Mucosa of descending colon (tissue), 3 donors: ENCODE data around the gene ZFPM1. TPM values are rescaled to one million over a fixed set of nuclear protein-coding genes. Genes with fewer than 3 reads are reported as not detected.
"Not testable (repeated sequence)": the region's sequence is repeated elsewhere in the genome, so short reads cannot be mapped to it uniquely, and the experiment has no call there.

ENCODE experiments used
- ATAC-seq: fragments of 200-7000 bp; cut with Tn5 transposase; one replicate; pipeline ENCODE4 v1.9.1; 2020; ENCODE audit warnings: mild to moderate bottlenecking, moderate library complexity
- DNase-seq, 3 donors: peaks; one replicate each; pipeline ENCODE4 v3.0.0-alpha.2; 2020
- H3K36me3 ChIP-seq: fragments of 200-600 bp; one replicate; pipeline ENCODE4 v1.8.0; 2021; ENCODE audit warnings: low read depth, mild to moderate bottlenecking
- H3K4me1 ChIP-seq: fragments of 200-600 bp; one replicate; pipeline ENCODE4 v1.8.0; 2021; ENCODE audit warnings: low read depth, mild to moderate bottlenecking
- H3K4me3 ChIP-seq: fragments of 200-600 bp; one replicate; pipeline ENCODE4 v1.8.0; 2021; ENCODE audit warnings: mild to moderate bottlenecking
- H3K9me3 ChIP-seq: fragments of 200-600 bp; one replicate; pipeline ENCODE4 v1.8.0; 2021; ENCODE audit warnings: mild to moderate bottlenecking
- intact Hi-C, 2 donors: fragments of 100-400 bp; cut with DNase I in 1 of 2; cut with micrococcal nuclease in 1 of 2; formaldehyde crosslinking; loops; one replicate each; pipeline versions ENCODE4 v1.11.0 to v1.11.1; 2022; cut with DNase I, micrococcal nuclease
- total RNA-seq, 3 donors: library from RNA; stranded (reverse); fragmentation: NEBNext Ultra II Directional in 2 of 3; extraction: Animal tissue kit (Norgen Biotek cat#: 25700) in 2 of 3; gene quantifications; one replicate each; pipeline versions ENCODE4 v1.2.1 to v1.2.4, GENCODE V29; 2021 to 2023
- TF ChIP-seq, protein P1 (sequence below): fragments of 200-600 bp; IDR thresholded peaks from one replicate; pipeline ENCODE4 v1.8.0; 2022; ENCODE audit warnings: antibody characterized with exemption, mild to moderate bottlenecking
- donor health status: DM: no; HTN: no; CAD: no; lungs with moderate emphysema.
- donor health status: DM: no; HTN: no; CAD: no.
- donor health status: DM: no; HTN: yes; CAD: no.

The ZFPM1 gene
- total RNA-seq, 3 donors from 2014 or later = 5.2 to 10.3 (median 7.2) TPM

DNA sequence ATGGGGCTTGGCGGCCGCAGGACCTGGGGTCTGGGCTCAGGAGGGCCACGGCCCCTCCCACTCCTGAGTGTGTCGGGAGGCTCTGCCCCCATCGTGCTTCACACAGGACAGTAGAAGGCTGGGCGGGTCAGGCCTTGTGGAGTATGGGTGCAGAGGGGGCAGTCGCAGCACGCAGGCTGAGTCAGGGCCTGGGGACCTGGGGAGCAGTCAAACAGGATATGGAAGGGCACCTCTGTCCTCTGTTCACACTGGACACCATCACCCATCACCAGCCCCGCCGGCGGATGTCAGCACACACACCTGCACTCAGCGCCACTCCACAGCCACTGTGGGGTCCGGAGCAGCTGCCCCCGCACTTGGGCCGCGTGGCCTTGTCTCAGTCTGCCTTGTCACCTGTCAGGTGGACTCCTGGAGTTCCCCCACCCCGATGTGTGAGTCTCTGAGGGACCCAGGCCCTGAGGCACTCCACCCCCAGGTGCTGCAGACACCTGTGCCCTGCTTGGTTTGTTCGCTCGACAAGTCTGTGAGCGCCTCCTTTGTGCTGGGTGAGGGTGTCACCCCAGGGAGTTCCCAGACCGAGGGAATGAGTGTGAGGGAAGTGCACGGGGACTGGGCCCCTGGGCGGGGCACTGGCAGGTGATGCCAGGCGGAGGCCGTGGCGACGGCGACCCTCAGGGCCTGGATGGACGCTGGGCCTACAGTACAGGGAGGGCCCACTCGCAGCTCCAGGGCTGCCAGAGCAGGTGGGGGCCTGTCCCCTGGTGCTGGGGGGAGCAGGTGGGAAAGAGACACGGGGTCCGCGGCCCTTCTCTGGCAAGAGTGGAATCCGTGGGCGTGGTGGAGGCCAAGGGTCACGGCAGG lies 31.7 kb downstream of the ZFPM1 start:
- intact Hi-C loops = no loop called here
- Histone ChIP-seq H3K9me3 (no peaks in the 10 kb centered on the region), H3K36me3 (no peaks in the 10 kb centered on the region), H3K4me3 (no peak overlapping the region), H3K4me1 (peaks cover 14% of the 10 kb centered on the region)
- TF ChIP-seq, protein P1, sequence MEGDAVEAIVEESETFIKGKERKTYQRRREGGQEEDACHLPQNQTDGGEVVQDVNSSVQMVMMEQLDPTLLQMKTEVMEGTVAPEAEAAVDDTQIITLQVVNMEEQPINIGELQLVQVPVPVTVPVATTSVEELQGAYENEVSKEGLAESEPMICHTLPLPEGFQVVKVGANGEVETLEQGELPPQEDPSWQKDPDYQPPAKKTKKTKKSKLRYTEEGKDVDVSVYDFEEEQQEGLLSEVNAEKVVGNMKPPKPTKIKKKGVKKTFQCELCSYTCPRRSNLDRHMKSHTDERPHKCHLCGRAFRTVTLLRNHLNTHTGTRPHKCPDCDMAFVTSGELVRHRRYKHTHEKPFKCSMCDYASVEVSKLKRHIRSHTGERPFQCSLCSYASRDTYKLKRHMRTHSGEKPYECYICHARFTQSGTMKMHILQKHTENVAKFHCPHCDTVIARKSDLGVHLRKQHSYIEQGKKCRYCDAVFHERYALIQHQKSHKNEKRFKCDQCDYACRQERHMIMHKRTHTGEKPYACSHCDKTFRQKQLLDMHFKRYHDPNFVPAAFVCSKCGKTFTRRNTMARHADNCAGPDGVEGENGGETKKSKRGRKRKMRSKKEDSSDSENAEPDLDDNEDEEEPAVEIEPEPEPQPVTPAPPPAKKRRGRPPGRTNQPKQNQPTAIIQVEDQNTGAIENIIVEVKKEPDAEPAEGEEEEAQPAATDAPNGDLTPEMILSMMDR = no peak
- ATAC-seq (peak; percentile 60), DNase-seq (peak; percentile 66 to 74 (median 68))

DNA sequence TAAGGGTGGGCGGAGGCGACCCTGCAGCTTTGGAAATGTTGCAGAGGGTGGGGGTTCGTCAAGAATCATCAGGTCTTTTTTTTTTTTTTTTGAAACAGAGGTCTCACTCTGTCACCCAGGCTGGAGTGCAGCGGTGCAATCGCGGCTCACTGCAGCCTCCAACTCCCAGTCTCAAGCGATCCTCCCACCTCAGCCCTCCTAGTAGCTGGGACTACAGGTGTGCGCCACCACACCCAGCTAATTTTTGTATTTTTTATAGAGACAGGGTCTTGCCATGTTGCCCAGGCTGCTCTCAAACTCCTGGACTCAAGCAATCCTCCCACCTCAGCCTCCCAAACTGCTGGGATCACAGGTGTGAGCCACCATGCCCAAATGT lies 32.3 kb downstream of the ZFPM1 start:
- H3K9me3 ChIP-seq, H3K36me3 ChIP-seq, ATAC-seq, H3K4me3 ChIP-seq, intact Hi-C loops, DNase-seq: not testable (repeated sequence)
- H3K4me1 ChIP-seq = peaks cover 14% of the 10 kb centered on the region

DNA sequence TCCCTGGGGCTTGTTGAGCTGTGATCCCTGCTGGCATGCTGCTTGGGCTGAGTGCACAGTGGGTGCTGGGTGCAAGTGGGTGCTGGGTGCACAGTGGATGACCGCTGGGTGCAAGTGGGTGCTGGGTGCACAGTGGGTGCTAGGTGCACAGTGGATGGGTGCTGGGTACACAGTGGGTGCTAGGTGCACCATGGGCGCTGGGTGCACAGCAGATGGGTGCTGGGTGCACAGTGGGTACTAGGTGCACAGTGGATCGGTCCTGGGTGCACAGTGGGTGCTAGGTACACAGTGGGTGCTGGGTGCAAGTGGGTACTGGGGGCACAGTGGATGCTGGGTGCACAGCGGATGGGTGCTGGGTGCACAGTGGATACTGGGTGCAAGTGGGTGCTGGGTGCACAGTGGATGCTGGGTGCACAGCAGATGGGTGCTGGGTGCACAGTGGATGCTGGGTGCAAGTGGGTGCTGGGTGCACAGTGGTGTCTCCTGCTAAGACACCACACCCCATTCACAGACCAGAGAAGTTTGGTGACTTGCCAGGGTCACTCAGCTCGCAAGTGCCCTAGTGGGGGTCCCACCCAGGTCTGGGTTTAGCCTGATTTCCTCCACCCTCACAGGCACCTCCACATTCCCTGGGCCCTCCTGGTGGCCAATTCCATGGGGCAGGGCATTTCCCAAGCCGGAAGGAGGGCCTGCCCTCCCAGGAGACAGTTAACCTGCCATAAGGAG lies 33.5 kb downstream of the ZFPM1 start:
- H3K4me3 ChIP-seq = no peak overlapping the region
- DNase-seq (no peak), ATAC-seq (no peak)
- peaks cover 14% of the 10 kb centered on the region for H3K4me1 ChIP-seq
- no peaks in the 10 kb centered on the region for H3K9me3 ChIP-seq
- H3K36me3 ChIP-seq = no peaks in the 10 kb centered on the region
- TF ChIP-seq, protein P1 = no peak
- intact Hi-C loops = no loop called here

DNA sequence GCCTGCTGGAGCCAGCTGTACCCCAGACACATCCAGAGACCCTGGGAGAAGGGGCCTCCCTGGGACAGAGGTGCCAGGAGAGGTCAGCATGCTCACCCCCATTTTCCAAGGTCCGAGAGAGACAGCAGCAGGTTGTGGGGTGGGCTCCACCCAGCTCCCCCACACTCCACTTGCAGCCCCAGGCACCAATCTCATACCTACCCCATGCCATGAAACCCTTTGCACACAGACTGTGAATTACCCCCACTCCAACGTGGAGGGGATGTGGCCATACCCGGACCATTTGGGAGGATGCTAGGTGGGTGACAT lies 34.0 kb downstream of the ZFPM1 start:
- Histone ChIP-seq H3K9me3 (no peaks in the 10 kb centered on the region), H3K4me3 (no peak overlapping the region), H3K4me1 (peaks cover 14% of the 10 kb centered on the region), H3K36me3 (no peaks in the 10 kb centered on the region)
- TF ChIP-seq, protein P1 = no peak
- intact Hi-C loops = no loop called here
- no peak for ATAC-seq
- no peak for DNase-seq

DNA sequence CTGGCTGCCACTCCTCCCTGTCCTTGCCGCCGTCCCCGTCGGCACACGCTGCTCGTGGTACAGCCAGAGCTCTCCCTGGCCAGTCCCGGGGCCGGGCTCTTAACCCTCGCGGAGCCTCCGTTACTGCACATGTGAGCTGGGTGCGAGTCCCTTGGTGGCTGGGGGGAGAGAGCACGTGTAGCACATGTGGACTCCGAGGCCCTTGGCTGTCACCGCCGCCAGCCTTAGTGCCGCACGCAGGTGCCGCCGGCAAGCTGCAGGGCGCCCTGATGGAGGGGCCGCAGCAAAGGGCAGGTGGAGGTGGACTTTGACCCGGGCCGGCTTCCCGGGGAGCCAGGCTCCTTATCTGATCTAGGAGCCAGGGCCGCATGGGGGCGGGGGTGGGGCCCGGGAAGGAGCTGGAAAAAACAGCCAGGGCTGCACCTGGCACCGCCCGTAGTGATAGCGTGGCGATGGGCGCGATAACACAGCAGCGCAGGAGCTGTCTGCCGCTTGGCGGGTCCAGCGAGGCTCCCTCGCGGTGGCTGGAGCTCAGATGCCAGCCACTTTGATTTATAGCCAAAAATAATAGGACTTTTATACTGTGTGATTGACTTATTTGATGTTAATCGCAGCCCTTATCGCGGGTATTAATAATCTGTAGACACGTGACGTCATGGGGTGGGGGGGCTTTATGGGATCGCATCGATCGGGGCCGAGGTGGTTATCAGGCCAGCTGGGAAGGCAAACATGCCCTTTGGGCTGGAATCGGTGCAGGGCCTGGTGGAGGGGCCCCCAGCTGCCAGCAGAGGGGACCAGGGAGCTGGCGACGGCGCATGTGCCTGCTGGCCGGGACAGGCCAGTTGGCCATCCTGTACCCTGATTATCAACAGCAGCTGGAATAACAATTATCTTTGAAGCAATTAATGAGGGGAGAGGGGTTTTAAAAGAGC lies 35.1 kb downstream of the ZFPM1 start:
- ATAC-seq = peak; percentile 88
- H3K4me3 ChIP-seq = no peak overlapping the region
- peaks cover 14% of the 10 kb centered on the region for H3K4me1 ChIP-seq
- H3K9me3 ChIP-seq = no peaks in the 10 kb centered on the region
- TF ChIP-seq, protein P1 = no peak
- no peaks in the 10 kb centered on the region for H3K36me3 ChIP-seq
- intact Hi-C loops = no loop called here
- peak; percentile 93 to 94 (median 94) for DNase-seq
